Ishikawa (cell line): ENCODE data around the gene NACC2.

Experiments used
- CEBPB ChIP-seq: IDR thresholded peaks from 2 replicates; pipeline ENCODE4 v1.6.1; 2012
- CREB1 ChIP-seq: IDR thresholded peaks from 2 replicates; pipeline ENCODE4 v1.6.1; 2012; ENCODE audit warnings: low read depth
- EGR1 ChIP-seq: IDR thresholded peaks from 2 replicates; pipeline ENCODE4 v1.6.1; 2012
- EP300 ChIP-seq: IDR thresholded peaks from 2 replicates; pipeline ENCODE4 v1.6.1; 2012; ENCODE audit warnings: borderline replicate concordance
- FOXM1 ChIP-seq: IDR thresholded peaks from 2 replicates; pipeline ENCODE4 v1.6.1; 2012; ENCODE audit warnings: low read depth, borderline replicate concordance
- NFIC ChIP-seq: IDR thresholded peaks from 2 replicates; pipeline ENCODE4 v1.6.1; 2012
- RAD21 ChIP-seq: IDR thresholded peaks from 2 replicates; pipeline ENCODE4 v1.6.1; 2012; ENCODE audit warnings: low read depth
- REST ChIP-seq: IDR thresholded peaks from 2 replicates; pipeline ENCODE4 v1.6.1; 2012; ENCODE audit warnings: low read depth, mild to moderate bottlenecking
- TAF1 ChIP-seq: IDR thresholded peaks from 2 replicates; pipeline ENCODE4 v1.6.1; 2012; ENCODE audit warnings: low read depth, mild to moderate bottlenecking
- TCF12 ChIP-seq: IDR thresholded peaks from 2 replicates; pipeline ENCODE4 v1.6.1; 2012; ENCODE audit warnings: low read depth
- TEAD4 ChIP-seq: IDR thresholded peaks from 2 replicates; pipeline ENCODE4 v1.6.1; 2012
- YY1 ChIP-seq: IDR thresholded peaks from 2 replicates; pipeline ENCODE4 v1.6.1; 2012; ENCODE audit warnings: low read depth
- ZBTB7A ChIP-seq: IDR thresholded peaks from 2 replicates; pipeline ENCODE4 v1.6.1; 2012; ENCODE audit warnings: low read depth
- TF ChIP-seq, protein P1 (sequence below): IDR thresholded peaks from 2 replicates; pipeline ENCODE4 v1.6.1; 2012
- TF ChIP-seq, protein P2 (sequence below): IDR thresholded peaks from 2 replicates; pipeline ENCODE4 v1.6.1; 2012

NACC2 gene

DNA sequence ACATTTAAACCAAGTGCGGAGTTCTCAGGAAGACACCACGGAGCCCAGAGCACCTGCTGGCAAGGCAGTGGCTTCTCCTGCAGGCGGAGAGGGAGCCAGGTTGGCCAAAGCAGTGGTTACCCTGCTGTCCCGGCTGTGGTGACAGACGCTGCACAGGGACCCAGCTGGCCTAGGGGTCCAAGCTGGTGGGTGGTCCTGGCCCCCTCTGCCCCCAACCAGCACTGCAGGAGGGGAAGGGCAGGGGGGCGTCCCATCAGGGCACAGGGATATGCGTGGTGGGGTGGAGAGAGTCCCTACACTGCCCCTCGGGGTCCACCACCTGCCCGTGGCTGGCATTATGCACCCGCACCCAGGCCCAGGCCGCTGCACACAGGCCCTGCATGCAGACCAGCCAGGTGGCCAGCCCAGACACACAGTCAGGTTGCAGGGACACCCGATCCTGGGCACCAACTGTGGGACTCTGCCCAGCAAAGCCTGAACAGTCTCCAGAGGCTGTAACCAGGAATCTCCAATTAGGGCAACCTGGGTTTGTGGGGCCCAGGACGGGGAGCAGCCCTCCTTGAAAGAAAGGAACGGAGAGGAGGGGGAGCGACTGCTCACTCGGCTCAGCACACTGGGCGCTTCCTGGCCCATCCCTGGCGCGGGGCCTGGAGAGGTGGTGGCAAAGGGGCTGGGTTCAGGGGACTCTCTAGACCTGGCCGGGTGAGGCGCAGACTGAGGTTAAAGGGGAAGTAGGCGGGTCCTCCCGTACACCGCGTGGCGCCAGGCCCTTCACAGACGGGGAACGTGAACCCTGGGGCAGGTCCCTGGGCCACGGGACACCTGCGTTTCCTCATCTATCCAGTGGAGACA, 46.3 kb downstream of the NACC2 start:
- TF ChIP-seq EGR1: no peak
- TF ChIP-seq, protein P1, sequence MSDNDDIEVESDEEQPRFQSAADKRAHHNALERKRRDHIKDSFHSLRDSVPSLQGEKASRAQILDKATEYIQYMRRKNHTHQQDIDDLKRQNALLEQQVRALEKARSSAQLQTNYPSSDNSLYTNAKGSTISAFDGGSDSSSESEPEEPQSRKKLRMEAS: no peak
- TF ChIP-seq, protein P2, sequence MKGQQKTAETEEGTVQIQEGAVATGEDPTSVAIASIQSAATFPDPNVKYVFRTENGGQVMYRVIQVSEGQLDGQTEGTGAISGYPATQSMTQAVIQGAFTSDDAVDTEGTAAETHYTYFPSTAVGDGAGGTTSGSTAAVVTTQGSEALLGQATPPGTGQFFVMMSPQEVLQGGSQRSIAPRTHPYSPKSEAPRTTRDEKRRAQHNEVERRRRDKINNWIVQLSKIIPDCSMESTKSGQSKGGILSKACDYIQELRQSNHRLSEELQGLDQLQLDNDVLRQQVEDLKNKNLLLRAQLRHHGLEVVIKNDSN: no peak
- no peak for TF ChIP-seq YY1

DNA sequence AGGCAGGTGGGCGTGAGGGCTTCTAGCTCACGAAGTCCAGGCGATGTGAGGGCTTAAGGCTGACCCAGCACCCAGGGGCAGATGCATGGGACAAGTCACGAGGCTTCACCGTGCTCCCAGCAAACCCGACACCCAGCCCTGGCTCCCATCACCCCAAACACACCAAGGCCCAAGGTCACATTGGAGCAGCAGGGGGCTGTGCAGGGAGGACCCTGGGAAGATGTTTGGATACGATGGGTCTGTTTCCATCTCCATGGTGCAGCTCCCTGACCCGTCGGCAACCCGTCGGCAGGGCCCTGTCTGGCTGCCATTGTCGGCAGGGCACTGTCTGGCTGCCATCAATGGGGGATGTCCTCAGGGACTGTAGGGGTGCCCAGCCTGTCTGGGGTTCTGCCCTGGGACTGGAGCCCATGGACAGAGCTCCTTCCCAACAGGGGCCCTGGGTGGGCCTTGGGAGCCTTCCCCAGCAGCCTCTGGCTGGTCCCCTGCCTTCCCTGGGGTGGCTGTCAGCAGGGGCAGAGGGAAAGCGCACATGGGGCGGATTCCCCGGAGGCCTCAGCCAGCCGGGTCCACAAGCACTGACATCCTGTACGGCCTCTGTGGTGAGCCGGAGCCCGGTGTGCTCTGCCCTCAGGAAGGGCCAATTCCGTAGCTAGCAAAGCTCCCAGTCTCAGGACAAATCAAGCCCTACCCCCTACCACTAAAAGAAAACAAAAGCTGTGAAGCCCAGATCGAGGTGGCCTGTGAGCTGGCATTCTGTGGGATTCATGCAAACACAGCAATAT, 47.1 kb downstream of the NACC2 start:
- TF ChIP-seq TAF1: no peak

GRCh38 chr9:136047076-136047774, 47.9 kb downstream of the NACC2 start:
- TF ChIP-seq TAF1 (no peak), TCF12 (no peak), YY1 (no peak), EGR1 (no peak), FOXM1 (no peak), EP300 (no peak), TEAD4 (no peak), NFIC (no peak), ZBTB7A (no peak), CREB1 (no peak), REST (no peak), CEBPB (no peak), RAD21 (no peak)
- TF ChIP-seq, protein P1: no peak
- TF ChIP-seq, protein P2: no peak

GRCh38 chr9:136046554-136046920, 48.6 kb downstream of the NACC2 start:
- TF ChIP-seq, protein P1: no peak
- TF ChIP-seq NFIC (no peak), EGR1 (no peak), CREB1 (no peak), CEBPB (no peak), YY1 (no peak), TAF1 (no peak), REST (no peak), ZBTB7A (no peak), RAD21 (no peak), TEAD4 (no peak), TCF12 (no peak), EP300 (no peak), FOXM1 (no peak)
- TF ChIP-seq, protein P2: no peak
